Hair follicle dermal papilla cell (primary cell): ENCODE results near the gene C1orf115. TPM values are rescaled to one million over a fixed set of nuclear protein-coding genes. Genes with fewer than 3 reads are reported as not detected.

Source experiments
- total RNA-seq: library from RNA; depleted of rRNA; stranded (reverse); fragments of >200 nt; gene quantifications from 2 replicates; pipeline ENCODE4 v1.2.3, GENCODE V29; 2012

The C1orf115 gene, protein sequence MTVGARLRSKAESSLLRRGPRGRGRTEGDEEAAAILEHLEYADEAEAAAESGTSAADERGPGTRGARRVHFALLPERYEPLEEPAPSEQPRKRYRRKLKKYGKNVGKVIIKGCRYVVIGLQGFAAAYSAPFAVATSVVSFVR
- 0.49 and 0.61 TPM in 2 replicates for total RNA-seq

DNA sequence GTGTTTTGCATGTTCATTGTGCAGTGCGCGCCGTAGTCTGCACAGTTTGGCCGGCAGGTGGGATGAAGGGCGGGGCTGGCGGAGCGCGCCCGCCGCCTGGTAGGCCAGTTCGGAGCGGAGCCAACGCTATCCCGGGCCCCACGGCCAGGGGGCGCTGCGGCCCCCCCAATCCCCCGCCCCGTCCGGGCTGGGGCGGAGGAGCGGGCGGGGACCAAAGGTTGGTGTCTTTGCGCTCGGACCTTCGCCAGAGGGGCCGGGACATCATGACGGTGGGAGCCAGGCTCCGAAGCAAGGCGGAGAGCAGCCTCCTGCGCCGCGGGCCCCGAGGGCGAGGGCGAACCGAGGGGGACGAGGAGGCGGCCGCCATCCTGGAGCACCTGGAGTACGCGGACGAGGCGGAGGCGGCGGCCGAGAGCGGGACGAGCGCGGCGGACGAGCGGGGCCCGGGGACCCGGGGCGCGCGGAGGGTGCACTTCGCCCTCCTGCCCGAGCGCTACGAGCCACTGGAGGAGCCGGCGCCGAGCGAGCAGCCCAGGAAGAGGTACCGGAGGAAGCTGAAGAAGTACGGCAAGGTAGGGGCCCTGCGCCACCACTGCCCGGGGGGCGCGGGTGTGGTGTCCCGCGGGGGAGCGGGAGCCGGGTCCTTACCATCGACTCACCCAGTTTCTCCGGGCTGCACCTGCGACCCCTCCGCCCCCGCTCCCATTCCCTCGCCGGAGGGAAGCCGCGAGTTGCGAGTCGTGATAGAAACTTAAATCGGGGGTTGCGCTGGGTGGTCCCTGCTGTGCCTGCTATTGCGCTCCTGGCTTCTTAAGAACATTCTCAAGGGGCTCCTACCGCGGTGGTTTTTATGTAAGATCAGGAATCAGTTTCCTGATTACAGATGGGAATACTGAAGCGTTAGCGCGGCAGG lies at the start of gene C1orf115:
C1orf115 (plus strand) TSS at position 224 of the 913 bp plus-strand sequence; CDS start at position 264, 40 bp downstream.

DNA sequence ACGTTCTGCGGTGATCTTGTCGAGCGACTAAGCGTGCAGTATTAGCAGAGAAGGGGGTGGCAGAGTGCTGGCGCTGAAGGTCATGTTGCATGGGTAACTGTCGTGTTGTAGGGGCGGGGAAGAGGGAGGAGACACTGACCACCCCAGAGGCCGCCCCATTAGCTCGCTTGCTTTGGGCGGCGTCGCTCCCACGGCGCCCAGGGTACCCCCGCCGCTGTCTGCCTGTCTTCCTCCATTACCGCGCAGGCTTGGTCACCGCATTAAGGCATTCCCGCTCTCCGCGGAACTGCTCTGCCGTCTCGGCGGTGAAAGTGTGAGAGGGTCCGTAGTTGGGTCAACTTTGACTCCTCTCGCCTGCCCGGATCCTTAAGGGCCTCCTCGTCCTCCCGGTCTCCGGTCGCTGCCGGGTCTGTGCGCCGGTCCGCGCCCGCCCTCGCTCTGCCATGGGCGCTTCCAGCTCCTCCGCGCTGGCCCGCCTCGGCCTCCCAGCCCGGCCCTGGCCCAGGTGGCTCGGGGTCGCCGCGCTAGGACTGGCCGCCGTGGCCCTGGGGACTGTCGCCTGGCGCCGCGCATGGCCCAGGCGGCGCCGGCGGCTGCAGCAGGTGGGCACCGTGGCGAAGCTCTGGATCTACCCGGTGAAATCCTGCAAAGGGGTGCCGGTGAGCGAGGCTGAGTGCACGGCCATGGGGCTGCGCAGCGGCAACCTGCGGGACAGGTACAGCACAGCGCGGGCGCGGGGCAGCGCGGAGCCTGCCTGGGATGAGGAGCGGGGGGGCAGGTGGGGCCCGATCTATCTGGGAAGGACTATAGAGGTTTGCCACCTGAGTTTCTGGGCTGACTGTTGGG lies 58.1 kb downstream of the C1orf115 start, which contains the start of gene MTARC2:
MTARC2 (plus strand) TSS at position 234 of the 846 bp plus-strand sequence; CDS start at position 444, 210 bp downstream.

Other genes starting within 250 kb of the C1orf115 start
- gene MARK1, start 162.2 kb upstream of the C1orf115 start, total RNA-seq, result 3.5 and 6.0 TPM in 2 replicates
- gene MTARC2, start 58.0 kb downstream of the C1orf115 start, total RNA-seq, result 4.0 and 4.7 TPM in 2 replicates
- 0.61 and 0.97 TPM in 2 replicates for gene MTARC1, start 96.5 kb downstream of the C1orf115 start, total RNA-seq
- gene HLX, start 189.1 kb downstream of the C1orf115 start, total RNA-seq, result 5.4 and 7.2 TPM in 2 replicates